Karpas-422 (cell line): ENCODE results near the gene USP30. TPM values are rescaled to one million over a fixed set of nuclear protein-coding genes. Genes with fewer than 3 reads are reported as not detected.

Experiments used
- DNase-seq: peaks from one replicate; pipeline ENCODE4 v3.0.0-alpha.2; 2015
- H2AFZ ChIP-seq: fragments of 200-600 bp; sonication (generic); 2 replicates; pipeline ENCODE4 v1.6.1; 2014; ENCODE audit warnings: antibody characterized with exemption, low read length, mixed read lengths
- H3K27ac ChIP-seq: fragments of 200-600 bp; sonication (generic); 2 replicates; pipeline ENCODE4 v1.5.1; 2014; ENCODE audit warnings: mild to moderate bottlenecking, low read length, moderate library complexity
- H3K27me3 ChIP-seq: fragments of 200-600 bp; sonication (generic); 2 replicates; pipeline ENCODE4 v1.6.1; 2014; ENCODE audit warnings: low read length, mixed read lengths
- H3K36me3 ChIP-seq: fragments of 200-600 bp; sonication (generic); 2 replicates; pipeline ENCODE4 v1.6.1; 2014; ENCODE audit warnings: low read length, mixed read lengths; ENCODE audit not compliant: insufficient read depth
- H3K4me1 ChIP-seq: fragments of 200-600 bp; sonication (generic); 2 replicates; pipeline ENCODE4 v1.6.1; 2014; ENCODE audit warnings: mild to moderate bottlenecking, low read length, mixed read lengths
- H3K4me2 ChIP-seq: fragments of 200-600 bp; sonication (generic); 2 replicates; pipeline ENCODE4 v1.6.1; 2014; ENCODE audit warnings: low read length, low read depth, mild to moderate bottlenecking; ENCODE audit not compliant: poor library complexity, severe bottlenecking
- H3K4me3 ChIP-seq: fragments of 200-600 bp; sonication (generic); 2 replicates; pipeline ENCODE4 v1.5.1; 2014; ENCODE audit warnings: mild to moderate bottlenecking, antibody characterized with exemption, low read length, mixed read lengths
- H3K79me2 ChIP-seq: fragments of 200-600 bp; sonication (generic); 2 replicates; pipeline ENCODE4 v1.6.1; 2014; ENCODE audit warnings: mild to moderate bottlenecking, low read length, mixed read lengths
- H3K9ac ChIP-seq: fragments of 200-600 bp; sonication (generic); 2 replicates; pipeline ENCODE4 v1.6.0; 2014; ENCODE audit warnings: low read length
- H3K9me2 ChIP-seq: fragments of 200-600 bp; sonication (generic), shearing (Covaris generic); replicated peaks from 2 replicates; pipeline ENCODE4 v1.6.0; 2014; ENCODE audit warnings: mild to moderate bottlenecking, low read length, moderate library complexity; ENCODE audit not compliant: insufficient read depth
- H3K9me3 ChIP-seq: fragments of 300-700, 200-600 bp; sonication (generic); 2 replicates; pipeline ENCODE4 v1.6.1; 2014; ENCODE audit warnings: low read length, mixed read lengths
- H4K20me1 ChIP-seq: fragments of 200-600 bp; sonication (generic); 2 replicates; pipeline ENCODE4 v1.6.1; 2014; ENCODE audit warnings: mild to moderate bottlenecking, antibody characterized with exemption, low read length, low read depth; ENCODE audit not compliant: insufficient read depth
- total RNA-seq: library from RNA; depleted of rRNA; stranded (reverse); fragments of >200 nt; shearing (Covaris generic); gene quantifications from 2 replicates; pipeline ENCODE4 v1.2.3, GENCODE V29; 2014; ENCODE audit warnings: low replicate concordance

USP30 gene
- total RNA-seq, 1 experiment from 2014 or later, result 19.3 TPM

DNA sequence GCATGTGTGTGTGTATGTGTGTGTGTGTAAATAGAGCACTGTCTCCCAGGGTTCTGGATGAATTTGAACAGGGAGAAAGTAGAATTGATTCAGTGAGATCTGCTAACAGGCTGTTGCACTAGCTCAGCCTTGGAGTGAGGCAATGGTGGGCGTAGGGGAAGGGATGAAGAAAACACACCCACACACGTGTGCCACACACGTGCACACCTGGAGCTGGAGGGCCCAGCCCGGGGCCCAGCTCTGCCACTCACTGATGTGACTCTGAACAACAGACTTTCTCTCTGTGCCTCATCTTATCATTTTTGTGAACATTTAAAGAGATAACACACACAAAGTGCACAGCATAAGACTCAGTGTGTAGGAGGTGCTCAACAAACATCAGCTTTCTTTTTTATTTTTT lies 68.2 kb downstream of the USP30 start:
- Histone ChIP-seq H3K27me3 (no peaks in the 10 kb centered on the region), H3K9ac (no peak overlapping the region)

DNA sequence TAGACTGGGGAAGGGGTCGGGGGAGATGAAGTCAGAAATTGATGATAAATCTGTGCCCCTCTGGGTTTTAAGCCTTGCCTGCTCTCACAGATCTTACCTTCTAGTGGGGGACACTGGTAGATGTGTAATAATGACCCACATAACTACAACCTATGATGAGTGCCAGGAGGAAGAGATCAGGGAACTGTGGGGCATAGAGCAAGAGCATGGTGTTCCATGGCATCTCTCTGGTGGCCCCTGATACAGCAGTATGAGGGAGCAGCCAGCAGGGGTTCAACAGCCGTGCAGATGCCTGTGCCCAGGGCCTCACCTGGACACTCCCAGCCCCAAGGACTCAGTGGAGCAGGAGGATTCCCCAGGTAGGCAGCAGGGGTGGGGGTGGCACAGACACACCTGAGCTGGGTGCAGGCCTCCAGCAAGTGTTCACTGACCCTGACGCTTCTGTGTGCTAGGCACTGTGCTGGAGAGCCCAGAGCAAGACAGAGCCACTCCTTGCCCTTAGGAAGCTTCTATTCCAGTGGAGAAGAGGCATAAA lies 69.0 kb downstream of the USP30 start:
- Histone ChIP-seq H3K9me2 (no peaks in the 10 kb centered on the region), H2AFZ (no peak overlapping the region), H3K27ac (no peak overlapping the region), H3K9ac (no peak overlapping the region), H3K36me3 (no peaks in the 10 kb centered on the region), H3K4me1 (peaks cover 5% of the 10 kb centered on the region), H3K9me3 (no peaks in the 10 kb centered on the region), H3K4me2 (no peak overlapping the region), H3K27me3 (no peaks in the 10 kb centered on the region), H3K4me3 (no peak overlapping the region), H4K20me1 (no peaks in the 10 kb centered on the region), H3K79me2 (no peaks in the 10 kb centered on the region)
- no peak for DNase-seq

More for the DNA sequence above, 68.2 kb downstream of the USP30 start:
- Histone ChIP-seq H3K9me3 (no peaks in the 10 kb centered on the region), H3K4me3 (no peak overlapping the region), H3K4me1 (peaks cover 5% of the 10 kb centered on the region), H4K20me1 (no peaks in the 10 kb centered on the region), H3K36me3 (no peaks in the 10 kb centered on the region), H3K9me2 (no peaks in the 10 kb centered on the region), H3K79me2 (no peaks in the 10 kb centered on the region), H3K27ac (no peak overlapping the region), H3K4me2 (no peak overlapping the region), H2AFZ (no peak overlapping the region; the same call in 1 of the 2 replicates)
- no peak for DNase-seq

DNA sequence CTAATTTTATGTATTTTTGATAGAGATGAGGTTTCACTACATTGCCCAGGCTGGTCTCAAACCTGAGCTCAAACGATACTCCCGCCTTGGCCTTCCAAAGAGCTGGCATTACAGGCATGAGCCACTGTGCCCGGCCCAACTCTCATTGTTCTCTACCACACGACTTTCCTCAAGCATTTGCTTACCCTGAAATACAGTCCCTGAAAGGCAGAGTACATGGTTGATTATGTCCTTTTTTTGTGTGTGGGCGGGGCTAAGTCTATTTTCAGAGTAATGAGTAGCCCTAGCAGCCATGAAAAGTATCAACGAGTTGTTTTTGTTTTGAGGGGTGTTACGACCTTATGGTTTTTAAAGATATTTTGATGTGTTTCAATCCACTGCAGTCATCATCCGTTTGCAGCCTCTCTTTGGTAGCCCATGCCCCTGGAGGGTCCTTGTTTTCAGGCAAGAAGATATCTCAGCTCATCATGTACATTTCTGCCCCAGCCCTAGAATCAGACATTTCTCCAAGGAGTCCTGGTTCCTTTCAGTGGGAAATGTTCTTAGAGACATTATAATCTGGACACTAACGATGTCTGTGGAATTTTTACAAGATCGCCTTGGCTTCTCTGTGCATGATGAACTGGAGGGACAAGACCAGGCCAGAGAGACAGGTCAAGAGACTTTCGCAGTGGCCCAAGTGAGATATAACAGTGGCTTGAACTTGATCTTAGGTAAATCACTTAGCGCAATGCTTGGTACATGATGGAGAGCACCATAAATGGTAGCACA lies 72.7 kb downstream of the USP30 start:
- H3K4me2 ChIP-seq, result no peak overlapping the region
- no peak for DNase-seq

DNA sequence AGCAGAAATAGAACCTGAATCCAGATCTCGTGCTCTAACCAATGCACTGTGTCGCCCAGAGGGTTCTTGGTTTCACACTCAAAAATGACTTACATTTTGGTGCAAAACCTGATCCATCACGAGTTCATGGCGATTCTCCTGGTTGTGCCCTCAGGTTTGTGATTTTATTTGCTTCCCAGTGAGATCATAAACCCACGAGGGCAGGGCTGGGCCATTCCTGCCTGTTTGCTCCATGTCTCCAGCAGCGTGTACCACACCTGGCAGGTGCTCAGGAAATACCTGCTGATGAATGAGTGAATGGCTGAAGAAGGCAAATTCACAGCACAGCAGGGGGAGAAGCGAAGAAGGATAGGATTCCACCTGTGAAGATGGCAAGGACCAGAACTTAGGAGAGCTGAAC lies 73.4 kb downstream of the USP30 start:
- Histone ChIP-seq H3K9me3 (no peaks in the 10 kb centered on the region), H2AFZ (no peak overlapping the region), H3K9me2 (no peaks in the 10 kb centered on the region), H4K20me1 (no peaks in the 10 kb centered on the region), H3K4me1 (peaks cover 5% of the 10 kb centered on the region), H3K4me3 (no peak overlapping the region), H3K27ac (no peak overlapping the region), H3K36me3 (no peaks in the 10 kb centered on the region), H3K4me2 (no peak overlapping the region), H3K9ac (no peak overlapping the region), H3K27me3 (no peaks in the 10 kb centered on the region), H3K79me2 (no peaks in the 10 kb centered on the region)
- no peak for DNase-seq

More for the DNA sequence above, 72.7 kb downstream of the USP30 start:
- no peak overlapping the region for H3K27ac ChIP-seq
- H3K9ac ChIP-seq, result no peak overlapping the region
- no peaks in the 10 kb centered on the region for H3K9me2 ChIP-seq
- H3K79me2 ChIP-seq, result no peaks in the 10 kb centered on the region
- peaks cover 5% of the 10 kb centered on the region for H3K4me1 ChIP-seq
- H3K27me3 ChIP-seq, result no peaks in the 10 kb centered on the region
- H3K36me3 ChIP-seq, result no peaks in the 10 kb centered on the region
- H3K9me3 ChIP-seq, result no peaks in the 10 kb centered on the region
- H4K20me1 ChIP-seq, result no peaks in the 10 kb centered on the region
- no peak overlapping the region for H3K4me3 ChIP-seq
- no peak overlapping the region for H2AFZ ChIP-seq

DNA sequence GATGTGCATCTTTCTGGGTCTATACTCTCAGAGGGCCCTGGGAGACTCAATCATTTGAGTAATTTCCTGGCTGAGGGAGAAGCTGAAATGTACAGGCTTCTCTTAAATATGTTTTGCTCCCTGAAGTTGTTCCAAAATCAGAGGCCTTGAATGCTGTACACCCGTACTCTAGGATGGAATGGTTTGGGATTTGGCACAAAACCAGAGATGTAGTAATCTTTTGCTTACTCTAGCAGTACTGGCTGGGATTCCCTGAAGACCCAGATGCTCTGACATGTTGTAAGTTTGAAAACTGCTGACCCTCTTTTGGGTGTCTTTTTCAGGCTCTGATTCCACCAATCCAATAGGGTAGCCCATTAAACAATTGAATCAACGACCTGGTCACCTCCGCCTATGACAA lies 74.4 kb downstream of the USP30 start:
- H3K4me2 ChIP-seq, result no peak overlapping the region
- H2AFZ ChIP-seq, result no peak overlapping the region
- no peak for DNase-seq
- H3K9me2 ChIP-seq, result no peaks in the 10 kb centered on the region
- H3K79me2 ChIP-seq, result no peaks in the 10 kb centered on the region
- H3K36me3 ChIP-seq, result no peaks in the 10 kb centered on the region
- no peak overlapping the region for H3K27ac ChIP-seq
- no peaks in the 10 kb centered on the region for H4K20me1 ChIP-seq
- H3K4me1 ChIP-seq, result peaks cover 14% of the 10 kb centered on the region
- no peak overlapping the region for H3K4me3 ChIP-seq
- no peaks in the 10 kb centered on the region for H3K27me3 ChIP-seq
- H3K9me3 ChIP-seq, result no peaks in the 10 kb centered on the region
- H3K9ac ChIP-seq, result no peak overlapping the region

DNA sequence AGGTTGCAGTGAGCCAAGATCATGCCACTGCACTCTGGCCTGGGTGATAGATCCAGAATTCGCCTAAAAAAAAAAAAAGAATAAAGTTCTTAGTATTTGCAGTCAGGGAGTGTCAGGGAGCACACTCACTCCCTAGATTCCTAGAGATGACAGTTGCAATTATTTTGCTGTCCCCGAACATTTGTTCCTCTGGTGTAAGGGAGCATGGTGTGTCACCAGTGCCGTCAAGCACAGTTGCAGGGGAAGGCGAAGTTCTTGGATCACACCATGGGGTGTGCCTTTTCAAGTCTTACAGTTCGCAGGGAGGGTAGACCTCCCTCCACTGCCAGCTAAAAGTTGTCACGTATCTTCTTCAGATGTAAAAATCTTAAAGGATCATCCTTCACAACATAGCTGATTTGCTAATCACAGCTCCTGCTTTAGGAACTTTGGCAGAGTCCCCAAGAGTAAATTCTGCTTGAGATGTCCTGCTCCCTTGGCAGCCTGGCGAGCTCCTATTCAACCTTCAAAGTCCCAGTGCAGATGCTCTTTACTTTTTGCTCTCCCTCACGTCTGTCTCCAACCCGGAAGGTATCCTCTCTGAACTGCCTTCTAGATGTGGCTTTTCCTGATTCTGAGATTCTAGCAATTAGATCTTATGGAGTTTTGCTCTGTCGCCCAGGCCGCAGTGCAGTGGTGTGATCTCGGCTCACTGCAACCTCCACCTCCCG lies 75.3 kb downstream of the USP30 start:
- no peaks in the 10 kb centered on the region for H3K9me2 ChIP-seq
- no peak overlapping the region for H3K27ac ChIP-seq
- DNase-seq, result no peak
- H3K4me1 ChIP-seq, result peaks cover 16% of the 10 kb centered on the region
- H3K4me3 ChIP-seq, result no peak overlapping the region
- H3K27me3 ChIP-seq, result no peaks in the 10 kb centered on the region
- no peaks in the 10 kb centered on the region for H4K20me1 ChIP-seq
- H3K79me2 ChIP-seq, result no peaks in the 10 kb centered on the region
- H3K9me3 ChIP-seq, result no peaks in the 10 kb centered on the region
- H2AFZ ChIP-seq, result no peak overlapping the region
- H3K9ac ChIP-seq, result no peak overlapping the region
- no peaks in the 10 kb centered on the region for H3K36me3 ChIP-seq
- no peak overlapping the region for H3K4me2 ChIP-seq

DNA sequence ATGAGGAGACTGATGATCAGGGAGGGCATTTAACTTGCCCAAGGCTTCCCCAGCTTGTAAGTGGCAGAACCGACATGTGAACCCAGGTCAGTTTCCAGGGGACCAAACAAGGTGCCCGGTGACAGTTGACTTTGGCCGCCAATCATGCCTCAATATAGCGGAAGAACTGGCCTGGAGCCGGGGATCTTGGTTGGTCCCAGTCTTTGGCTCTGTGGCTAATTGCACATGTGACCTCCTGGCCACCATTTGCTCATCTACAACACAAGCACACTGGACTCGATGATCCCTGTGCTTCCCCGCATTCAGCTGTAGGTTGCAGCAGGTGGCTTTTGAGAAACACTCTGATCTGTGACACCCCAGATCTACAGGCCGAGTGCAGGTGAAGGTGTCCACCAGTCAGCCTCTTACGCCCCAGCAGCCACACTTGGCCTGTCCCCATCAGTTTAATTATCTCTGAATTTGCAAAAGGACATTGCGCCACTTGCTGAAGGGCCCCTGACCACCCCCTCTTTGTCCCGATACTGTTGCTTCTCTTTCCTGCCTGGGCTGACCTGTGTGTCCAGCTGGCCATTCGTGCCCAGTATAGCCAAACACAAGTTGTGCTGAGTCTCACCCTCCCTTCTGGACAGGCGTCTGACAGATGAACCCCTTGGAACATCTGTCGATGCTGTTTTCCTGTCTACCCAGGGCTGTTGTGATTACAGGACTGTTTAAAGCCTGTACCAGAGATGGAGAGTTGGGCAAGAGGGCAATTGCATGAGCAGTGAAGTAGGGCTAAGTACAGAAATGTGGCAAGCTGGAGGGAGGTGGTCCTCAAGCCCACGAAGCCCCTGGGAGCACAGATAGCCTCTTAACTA lies 78.1 kb downstream of the USP30 start:
- H3K27me3 ChIP-seq, result no peaks in the 10 kb centered on the region
- H3K9me2 ChIP-seq, result no peaks in the 10 kb centered on the region
- H3K9ac ChIP-seq, result no peak overlapping the region
- H2AFZ ChIP-seq, result no peak overlapping the region
- H3K4me2 ChIP-seq, result no peak overlapping the region
- no peaks in the 10 kb centered on the region for H3K9me3 ChIP-seq
- peaks cover 12% of the 10 kb centered on the region for H3K4me1 ChIP-seq
- no peaks in the 10 kb centered on the region for H4K20me1 ChIP-seq
- no peaks in the 10 kb centered on the region for H3K79me2 ChIP-seq
- no peaks in the 10 kb centered on the region for H3K36me3 ChIP-seq
- no peak overlapping the region for H3K27ac ChIP-seq
- DNase-seq, result no peak
- no peak overlapping the region for H3K4me3 ChIP-seq
